IMR-90 (cell line): ENCODE results near the gene ANKHD1. TPM values are rescaled to one million over a fixed set of nuclear protein-coding genes. Genes with fewer than 3 reads are reported as not detected.

Experiments
- ATAC-seq: fragments of 200-7000 bp; cut with Tn5 transposase; 2 replicates; pipeline ENCODE4 v1.9.1; 2020; ENCODE audit warnings: low read depth, mild to moderate bottlenecking, moderate library complexity
- BruUV-seq: library from RNA; stranded (reverse); fragments of 400-500 nt; replicated peaks from 2 replicates; lab custom pipeline; 2021; lab: Mats Ljungman, UMichigan
- CTCF ChIA-PET: fragments of 300-600 bp; formaldehyde crosslinking; extraction: SDS; loops from one replicate; lab custom pipeline; 2021; ENCODE audit warnings: antibody characterized with exemption; lab: Yijun Ruan, JAX
- POLR2A ChIA-PET: fragments of 300-600 bp; sonication (Branson Sonifier 250); formaldehyde crosslinking; loops from one replicate; lab custom pipeline; 2022; ENCODE audit warnings: antibody characterized with exemption; ENCODE audit not compliant: unreplicated experiment; lab: Charles Lee
- DNase-seq: peaks from one replicate; pipeline ENCODE4 v3.0.0; 2013
- H2AFZ ChIP-seq: replicated peaks from 2 replicates; pipeline ENCODE3; 2013; ENCODE audit warnings: low read length, mild to moderate bottlenecking; ENCODE audit not compliant: poor library complexity
- H2AK5ac ChIP-seq: 2 replicates; pipeline ENCODE4 v1.6.1; 2013; ENCODE audit warnings: low read depth, low read length, inconsistent platforms
- H2AK9ac ChIP-seq: replicated peaks from 2 replicates; pipeline ENCODE3; 2013; ENCODE audit warnings: mild to moderate bottlenecking, low read depth, low read length, moderate library complexity; ENCODE audit not compliant: poor library complexity
- H2BK120ac ChIP-seq: 2 replicates; pipeline ENCODE4 v1.6.1; 2013; ENCODE audit warnings: low read depth, low read length, inconsistent platforms
- H2BK15ac ChIP-seq: 3 replicates; pipeline ENCODE4 v1.6.1; 2013; ENCODE audit warnings: low read depth, low read length, inconsistent platforms
- H2BK20ac ChIP-seq: 2 replicates; pipeline ENCODE4 v1.6.1; 2013; ENCODE audit warnings: low read depth, mild to moderate bottlenecking, inconsistent platforms, low read length, moderate library complexity
- H2BK5ac ChIP-seq: 2 replicates; pipeline ENCODE4 v1.6.1; 2013; ENCODE audit warnings: mild to moderate bottlenecking, low read depth, low read length, inconsistent platforms; ENCODE audit not compliant: poor library complexity, severe bottlenecking
- H3K14ac ChIP-seq: replicated peaks from 2 replicates; pipeline ENCODE4 v1.6.1; 2013; ENCODE audit warnings: low read depth, low read length, inconsistent platforms
- H3K18ac ChIP-seq: 2 replicates; pipeline ENCODE4 v1.6.1; 2013; ENCODE audit warnings: low read depth, low read length, control low read depth
- H3K23ac ChIP-seq: 2 replicates; pipeline ENCODE4 v1.6.1; 2013; ENCODE audit warnings: low read depth, low read length, inconsistent platforms
- H3K27ac ChIP-seq: 2 replicates; pipeline ENCODE4 v1.5.1; 2013; ENCODE audit warnings: mild to moderate bottlenecking, control low read depth, low read length; ENCODE audit not compliant: insufficient read depth
- H3K27me3 ChIP-seq: 2 replicates; pipeline ENCODE4 v1.6.1; 2013; ENCODE audit warnings: low read length; ENCODE audit not compliant: control insufficient read depth, insufficient read depth
- H3K36me3 ChIP-seq: 2 replicates; pipeline ENCODE4 v1.6.1; 2013; ENCODE audit warnings: low read length, mixed read lengths; ENCODE audit not compliant: control insufficient read depth, insufficient read depth
- H3K4ac ChIP-seq: 2 replicates; pipeline ENCODE4 v1.6.1; 2013; ENCODE audit warnings: low read depth, low read length, inconsistent platforms
- H3K4me1 ChIP-seq: 2 replicates; pipeline ENCODE4 v1.6.1; 2013; ENCODE audit warnings: low read length, mixed read lengths; ENCODE audit not compliant: control insufficient read depth, insufficient read depth
- H3K4me2 ChIP-seq: 2 replicates; pipeline ENCODE4 v1.6.1; 2013; ENCODE audit warnings: low read depth, mild to moderate bottlenecking, control low read depth, low read length, moderate library complexity
- H3K4me3 ChIP-seq: 2 replicates; pipeline ENCODE4 v1.5.1; 2013; ENCODE audit warnings: low read depth, mild to moderate bottlenecking, control low read depth, low read length, moderate library complexity; ENCODE audit not compliant: insufficient read depth
- H3K56ac ChIP-seq: 2 replicates; pipeline ENCODE4 v1.6.1; 2013; ENCODE audit warnings: low read length, inconsistent platforms; ENCODE audit not compliant: insufficient read depth; ENCODE audit errors: extremely low read depth
- H3K79me1 ChIP-seq, 2 experiments: 2 replicates each; pipeline ENCODE4 v1.6.1; 2013; ENCODE audit warnings: low read length in 2 of 2, inconsistent platforms in 1 of 2, low read depth in 1 of 2
- H3K9ac ChIP-seq: 2 replicates; pipeline ENCODE4 v1.6.1; 2013; ENCODE audit warnings: low read depth, low read length, control low read depth
- H3K9me1 ChIP-seq: 2 replicates; pipeline ENCODE4 v1.6.1; 2013; ENCODE audit warnings: low read length, inconsistent platforms; ENCODE audit not compliant: insufficient read depth
- H3K9me3 ChIP-seq: 2 replicates; pipeline ENCODE4 v1.6.1; 2013; ENCODE audit warnings: low read length; ENCODE audit not compliant: control insufficient read depth, insufficient read depth
- H4K20me1 ChIP-seq: 2 replicates; pipeline ENCODE4 v1.6.1; 2013; ENCODE audit warnings: low read length, inconsistent platforms; ENCODE audit not compliant: insufficient read depth
- H4K5ac ChIP-seq: 2 replicates; pipeline ENCODE4 v1.6.1; 2013; ENCODE audit warnings: mild to moderate bottlenecking, low read depth, low read length, control low read depth
- H4K8ac ChIP-seq, 2 experiments: 2 replicates each; pipeline ENCODE4 v1.6.1; 2013; ENCODE audit warnings: low read depth in 2 of 2, low read length in 2 of 2, control low read depth in 1 of 2, inconsistent platforms in 1 of 2
- H4K91ac ChIP-seq: 2 replicates; pipeline ENCODE4 v1.6.1; 2013; ENCODE audit warnings: low read depth, low read length, inconsistent platforms; ENCODE audit not compliant: insufficient read depth
- CHD1 ChIP-seq: IDR thresholded peaks from 2 replicates; pipeline ENCODE4 v1.6.1; 2012; ENCODE audit warnings: low read depth, low read length, improper control_type of control experiment
- ELK1 ChIP-seq: fragments of 150-350 bp; IDR thresholded peaks from 2 replicates; pipeline ENCODE4 v1.6.1; 2016; ENCODE audit warnings: low read depth, mild to moderate bottlenecking, low read length, moderate library complexity, borderline replicate concordance
- FOS ChIP-seq: fragments of 150-350 bp; IDR thresholded peaks from 2 replicates; pipeline ENCODE4 v1.6.1; 2016; ENCODE audit warnings: low read depth, low read length
- MXI1 ChIP-seq: IDR thresholded peaks from 2 replicates; pipeline ENCODE4 v1.6.1; 2012; ENCODE audit warnings: low read depth, mild to moderate bottlenecking, low read length, moderate library complexity, borderline replicate concordance
- NFE2L2 ChIP-seq: fragments of 150-350 bp; IDR thresholded peaks from 2 replicates; pipeline ENCODE4 v1.6.1; 2016; ENCODE audit warnings: low read depth, mild to moderate bottlenecking, low read length
- RCOR1 ChIP-seq: IDR thresholded peaks from 2 replicates; pipeline ENCODE4 v1.6.1; 2012; ENCODE audit warnings: mild to moderate bottlenecking, low read length, improper control_type of control experiment; ENCODE audit not compliant: insufficient replicate concordance
- RFX5 ChIP-seq: IDR thresholded peaks from 2 replicates; pipeline ENCODE4 v1.8.0; 2012; ENCODE audit warnings: low read depth, mild to moderate bottlenecking, low read length, moderate library complexity
- SMC3 ChIP-seq: fragments of 150-350 bp; IDR thresholded peaks from 2 replicates; pipeline ENCODE4 v1.6.1; 2016; ENCODE audit warnings: low read depth, mild to moderate bottlenecking, antibody characterized with exemption, low read length, moderate library complexity
- WGBS, 2 experiments: methylation state at CpG; one replicate each; pipeline versions ENCODE4 v1.1.5 to v1.1.7; 2013; ENCODE audit warnings: missing lambda C conversion rate in 2 of 2; ENCODE audit not compliant: insufficient read length in 1 of 2; ENCODE audit errors: extremely low coverage in 2 of 2; 5-methylcytosine and 5-hydroxymethylcytosine counted together
- dilution Hi-C: fragments of 300-500 bp; cut with HindIII; formaldehyde crosslinking; loops from one replicate; pipeline ENCODE4 v1.14.3; 2018; ENCODE audit warnings: low sequenced_read_pairs; ENCODE audit not compliant: unreplicated experiment
- in situ Hi-C: fragments of 300-500 bp; cut with MboI; formaldehyde crosslinking; loops from 3 replicates; pipeline ENCODE4 v1.14.3; 2019; ENCODE audit warnings: low sequenced_read_pairs, inconsistent platforms, mixed read lengths
- intact Hi-C: fragments of 100-400 bp; cut with micrococcal nuclease; formaldehyde crosslinking; loops from 2 replicates; pipeline ENCODE4 v1.10.0; 2022
- polyA plus RNA-seq, 3 experiments: library from polyadenylated mRNA; depleted of rRNA; stranded (reverse); fragments of >200 nt; gene quantifications; 2 replicates each; pipeline ENCODE4 v1.2.3, GENCODE V29; 2012; ENCODE audit warnings: low replicate concordance in 1 of 3
- total RNA-seq: library from RNA; depleted of rRNA; stranded (reverse); fragments of >200 nt; gene quantifications from 2 replicates; pipeline ENCODE4 v1.2.3, GENCODE V29; 2012

Gene ANKHD1
- total and polyA plus RNA-seq, 2 of the 4 experiments (the other 2 are of a cell fraction): 32.1 to 36.7 TPM

GRCh38 chr5:140567871-140568270 lies 166.2 kb downstream of the ANKHD1 start:
- H4K20me1 ChIP-seq: no peaks in the 10 kb centered on the region
- H3K4me1 ChIP-seq: peaks cover 8% of the 10 kb centered on the region
- H2AK5ac ChIP-seq: no peak overlapping the region
- H3K9me3 ChIP-seq: no peaks in the 10 kb centered on the region
- no peak overlapping the region for H2BK20ac ChIP-seq
- POLR2A ChIA-PET: no interaction called here
- intact Hi-C loops: no loop called here
- DNase-seq (no peak), ATAC-seq (no peak)
- BruUV-seq: no TSS peak
- no peaks in the 10 kb centered on the region for H3K27me3 ChIP-seq
- H4K8ac ChIP-seq: no peak overlapping the region
- CTCF ChIA-PET: no interaction called here
- H2BK15ac ChIP-seq: no peak overlapping the region
- peaks cover 25% of the 10 kb centered on the region for H3K36me3 ChIP-seq
- no peak overlapping the region for H2AFZ ChIP-seq
- dilution Hi-C loops: no loop called here
- peaks cover 27 to 50% of the 10 kb centered on the region in 2 experiments for H3K79me1 ChIP-seq
- H3K4ac ChIP-seq: no peak overlapping the region
- no peak overlapping the region for H2BK120ac ChIP-seq
- no peak overlapping the region for H3K9ac ChIP-seq
- no peak overlapping the region for H3K18ac ChIP-seq
- H2AK9ac ChIP-seq: no peak overlapping the region
- no peak overlapping the region for H3K14ac ChIP-seq
- H4K91ac ChIP-seq: no peak overlapping the region
- peaks cover 19% of the 10 kb centered on the region for H3K9me1 ChIP-seq
- H3K4me2 ChIP-seq: no peak overlapping the region
- no peak overlapping the region for H3K23ac ChIP-seq
- no peak overlapping the region for H3K56ac ChIP-seq
- in situ Hi-C loops: no loop called here
- H3K4me3 ChIP-seq: no peak overlapping the region
- WGBS, 2 experiments: 97% methylated on average over 9 of the region's 13 CpGs; no CpG with 5 or more reads in 1 of the 2 experiments
- no peak overlapping the region for H2BK5ac ChIP-seq
- no peak overlapping the region for H4K5ac ChIP-seq
- no peak overlapping the region for H3K27ac ChIP-seq
- TF ChIP-seq SMC3: no peak
- TF ChIP-seq NFE2L2: no peak
- TF ChIP-seq MXI1: no peak
- TF ChIP-seq RCOR1: no peak
- TF ChIP-seq RFX5: no peak
- no peak for TF ChIP-seq FOS
- no peak for TF ChIP-seq ELK1
- no peak for TF ChIP-seq CHD1
